ENCODE data around the gene OR2T27.
"Not testable (repeated sequence)": the region's sequence is repeated elsewhere in the genome, so short reads cannot be mapped to it uniquely, and the experiment has no call there.

Gene OR2T27

DNA sequence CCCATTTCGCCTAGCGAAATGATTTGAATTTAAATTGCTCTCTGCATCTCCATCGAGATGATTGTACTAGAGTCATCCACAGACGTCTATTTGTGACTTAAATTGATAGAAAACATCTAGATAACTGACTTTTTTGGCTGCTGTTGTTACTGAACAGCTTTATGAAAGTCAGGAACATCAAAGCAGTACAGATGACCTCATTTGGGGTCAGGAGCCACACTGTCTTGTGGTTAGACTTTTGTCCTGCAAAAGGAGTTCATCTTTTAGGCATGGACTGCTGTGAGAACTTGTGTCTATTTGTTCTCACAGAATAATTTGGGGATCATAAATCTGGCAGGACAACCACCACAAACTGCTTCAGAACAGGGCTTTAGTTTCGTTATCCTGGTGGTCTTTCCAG lies 15.7 kb downstream of the OR2T27 start:
- DNase-seq: not testable (repeated sequence)

DNA sequence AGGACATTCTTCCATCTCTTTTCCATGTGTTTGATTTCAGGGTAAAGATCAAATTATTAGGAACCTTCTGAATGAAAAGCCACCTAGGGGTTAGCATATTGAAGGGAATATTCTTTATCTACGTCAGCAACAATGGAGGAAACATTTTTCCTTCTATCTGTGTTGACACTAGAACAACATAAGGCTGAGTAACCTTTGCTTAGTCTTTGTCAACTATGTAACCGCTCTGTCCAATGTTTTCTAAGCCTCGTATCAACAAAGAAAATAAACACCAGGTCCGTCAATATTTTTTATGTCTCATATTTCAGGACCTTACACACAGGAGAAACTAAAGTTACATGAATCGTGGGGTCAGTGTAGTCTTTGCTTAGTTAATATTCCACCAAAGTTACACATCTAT lies 18.7 kb downstream of the OR2T27 start:
- DNase-seq: not testable (repeated sequence)

DNA sequence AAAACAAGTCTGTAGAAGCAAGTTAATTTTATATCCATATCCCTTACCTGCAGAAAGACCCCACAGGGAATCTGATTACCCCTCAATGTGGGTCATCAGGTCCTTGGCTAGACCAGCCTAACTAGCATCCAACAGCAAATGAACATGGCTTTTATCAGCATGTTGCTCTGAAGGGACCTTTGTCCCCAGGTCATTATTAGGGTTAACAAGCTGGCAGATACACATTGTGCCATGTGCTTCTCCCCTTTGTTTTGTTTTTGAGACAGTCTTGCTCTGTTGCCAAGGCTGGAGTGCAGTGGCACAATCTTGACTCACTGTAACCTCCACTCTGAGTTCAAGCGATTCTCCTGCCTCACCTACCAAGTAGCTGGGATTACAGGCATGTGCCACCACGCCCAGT lies 20.3 kb downstream of the OR2T27 start, which contains the start of gene OR2T11:
TSS of gene OR2T11 (minus strand) at position 101 of the 400 bp plus-strand sequence. CDS start 7,963 bp downstream, outside the sequence.
- DNase-seq: not testable (repeated sequence)

DNA sequence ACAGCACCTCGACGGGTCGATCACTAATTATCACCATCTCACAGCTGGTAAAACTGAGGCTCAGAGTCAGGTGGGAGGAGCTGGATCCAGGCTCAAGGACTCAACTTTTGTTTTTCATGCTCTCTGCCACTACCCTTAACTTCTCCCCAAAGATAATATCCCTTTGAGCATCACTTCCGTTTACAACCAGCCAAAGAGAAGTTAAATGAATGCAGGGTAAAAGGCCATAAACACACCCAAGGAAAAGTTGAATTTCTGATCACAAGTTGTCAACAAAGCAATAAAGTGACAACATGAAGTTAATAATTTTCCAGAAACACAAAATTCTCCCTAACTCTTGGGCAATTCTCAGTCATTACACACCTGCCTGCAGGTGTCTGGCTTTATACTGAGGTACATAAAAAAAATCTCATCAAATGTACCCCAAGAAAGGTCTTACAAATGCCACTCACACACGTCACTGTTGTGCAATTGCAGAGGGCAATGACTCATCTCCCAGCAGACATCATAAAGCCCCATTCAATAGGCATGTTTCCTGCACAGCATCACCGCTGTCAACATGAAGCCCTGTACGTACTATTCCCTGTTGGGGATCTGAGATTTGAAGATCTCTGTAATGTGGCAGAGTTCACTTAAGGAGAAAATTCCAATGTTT lies 23.8 kb downstream of the OR2T27 start:
- no peak for DNase-seq

DNA sequence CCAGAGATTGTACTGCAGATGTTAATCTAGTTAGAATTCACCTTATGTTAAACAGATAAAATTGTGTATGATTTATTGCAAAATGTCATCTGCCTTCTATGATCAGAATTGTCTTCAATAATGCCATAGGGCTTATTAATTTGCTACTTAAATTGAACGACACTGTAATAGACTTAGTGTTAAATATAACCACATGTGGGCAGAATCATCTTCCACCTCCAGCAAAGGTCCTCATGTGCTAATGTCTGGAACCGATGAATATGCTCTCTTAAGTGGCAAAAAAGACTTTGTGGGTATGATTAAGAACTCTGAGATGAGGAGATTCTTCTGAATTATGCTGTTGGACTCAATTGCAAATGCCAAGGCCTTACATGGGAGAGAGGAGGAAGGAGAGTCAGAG lies 24.8 kb downstream of the OR2T27 start:
- no peak for DNase-seq

DNA sequence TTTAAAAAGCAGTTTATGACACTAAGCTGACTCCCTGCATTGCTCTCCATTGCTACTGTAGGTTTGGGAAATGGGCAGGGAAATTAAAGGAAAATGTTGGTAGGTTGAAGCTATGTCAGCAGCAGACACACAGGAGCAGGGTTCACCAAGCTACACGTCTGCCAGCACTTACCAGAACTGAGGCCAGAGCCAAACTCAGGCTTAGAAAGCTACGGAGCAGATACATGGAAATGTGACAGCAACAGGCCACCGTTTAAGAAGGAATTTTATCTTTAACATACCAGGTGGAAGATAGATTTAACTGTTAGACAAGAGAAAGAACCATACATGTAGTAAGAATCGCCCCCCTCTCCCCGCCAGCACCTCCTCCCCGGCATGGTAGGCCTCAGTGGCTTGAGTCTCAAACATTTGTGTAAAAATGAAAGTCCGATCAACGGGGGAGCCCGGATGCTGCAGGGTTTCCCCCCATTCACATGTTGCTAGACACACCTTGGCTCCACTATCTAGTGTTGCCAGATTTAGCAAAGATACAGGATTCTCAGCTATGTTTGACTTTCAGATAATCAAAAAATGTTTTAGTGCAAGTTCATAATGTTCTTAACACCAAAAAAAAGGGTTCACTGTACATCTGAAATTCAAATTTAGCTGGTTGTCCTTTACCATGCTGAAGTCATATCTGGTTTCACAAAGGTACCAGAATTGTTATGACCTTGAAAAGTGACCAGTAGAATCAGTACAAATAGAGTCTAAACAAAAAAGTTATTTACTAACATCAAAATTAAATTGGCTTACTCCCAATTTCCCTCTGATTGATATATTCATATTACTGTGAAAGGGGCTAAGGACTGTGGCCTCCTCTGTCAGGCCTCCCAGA lies 27.1 kb downstream of the OR2T27 start:
- no peak for DNase-seq

DNA sequence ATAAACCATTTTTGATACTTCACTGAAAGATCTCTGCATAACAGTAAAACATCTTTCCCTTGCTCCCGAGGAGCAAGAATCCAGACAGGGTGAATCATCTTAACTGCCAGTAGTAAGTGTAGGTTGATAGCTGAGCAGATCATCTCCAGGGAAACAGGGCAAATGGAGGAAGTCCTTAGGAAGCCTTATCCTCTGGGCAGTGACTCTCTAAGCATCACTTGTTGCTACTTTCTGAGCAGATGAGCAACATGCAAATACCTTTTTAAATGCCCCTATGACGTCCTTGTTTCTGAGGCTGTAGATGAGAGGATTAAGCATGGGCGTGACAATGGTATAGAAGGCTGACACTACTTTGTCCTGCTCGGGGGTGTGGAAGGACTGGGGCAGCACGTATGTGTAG lies 29.4 kb downstream of the OR2T27 start:
- DNase-seq: no peak

DNA sequence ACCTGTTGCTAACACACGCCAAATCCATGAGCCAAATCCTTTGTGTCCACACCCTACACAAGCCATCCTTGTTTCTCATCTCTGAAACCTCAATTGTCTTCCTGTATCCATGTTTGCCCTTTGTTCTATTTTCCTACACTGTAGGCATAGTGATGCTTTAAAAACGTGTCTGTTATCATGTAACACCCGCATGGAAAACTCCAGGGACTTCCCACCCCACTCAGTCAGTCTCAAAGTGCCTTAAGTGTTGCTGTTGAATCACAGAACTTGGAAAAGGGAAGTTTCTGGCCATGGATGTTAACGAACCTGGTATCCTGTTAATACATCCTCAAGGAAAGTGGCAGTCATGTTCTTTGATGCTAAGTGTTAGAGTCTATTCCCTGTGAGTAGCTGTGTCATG lies 30.2 kb downstream of the OR2T27 start:
- no peak for DNase-seq

DNA sequence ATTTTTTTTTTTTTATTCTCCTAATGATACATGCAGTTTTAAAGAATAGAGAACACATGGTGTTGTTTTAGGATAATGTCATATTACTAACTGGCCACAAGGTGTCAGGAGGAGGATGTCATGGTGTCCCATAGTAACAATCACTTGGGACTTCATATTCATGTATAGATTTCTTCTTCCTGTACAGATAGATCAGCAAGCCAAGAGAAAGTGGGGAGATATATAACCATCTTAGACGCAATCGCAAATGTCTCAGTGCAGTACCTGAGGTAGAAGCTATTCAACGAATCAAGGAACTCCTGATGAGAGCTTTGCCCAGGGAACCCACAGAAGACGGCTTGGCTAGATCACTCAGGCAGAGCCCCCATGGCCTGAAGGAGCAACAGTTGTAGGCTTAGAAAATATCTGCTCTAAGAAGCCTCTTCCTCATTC lies 32.7 kb downstream of the OR2T27 start:
- DNase-seq: peak; percentile 47

DNA sequence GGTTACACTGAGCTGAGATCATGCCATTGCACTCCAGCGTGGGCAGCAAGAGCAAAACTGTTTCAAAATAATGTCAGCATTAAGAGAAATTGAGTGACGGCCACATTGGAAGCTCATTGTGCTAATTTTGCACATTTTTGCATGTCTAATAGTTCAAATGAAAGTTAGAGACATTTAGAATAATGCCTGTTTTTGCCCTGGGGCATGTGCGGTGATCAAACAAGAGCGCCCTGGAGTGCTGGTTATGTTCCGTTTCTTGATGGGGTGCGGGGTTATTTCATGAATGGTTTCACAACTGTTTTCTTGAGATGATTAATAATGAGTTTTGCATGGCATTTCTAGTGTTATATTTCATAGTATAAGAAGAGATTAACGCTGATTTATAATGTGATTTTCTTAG lies 33.6 kb downstream of the OR2T27 start:
- DNase-seq: no peak

DNA sequence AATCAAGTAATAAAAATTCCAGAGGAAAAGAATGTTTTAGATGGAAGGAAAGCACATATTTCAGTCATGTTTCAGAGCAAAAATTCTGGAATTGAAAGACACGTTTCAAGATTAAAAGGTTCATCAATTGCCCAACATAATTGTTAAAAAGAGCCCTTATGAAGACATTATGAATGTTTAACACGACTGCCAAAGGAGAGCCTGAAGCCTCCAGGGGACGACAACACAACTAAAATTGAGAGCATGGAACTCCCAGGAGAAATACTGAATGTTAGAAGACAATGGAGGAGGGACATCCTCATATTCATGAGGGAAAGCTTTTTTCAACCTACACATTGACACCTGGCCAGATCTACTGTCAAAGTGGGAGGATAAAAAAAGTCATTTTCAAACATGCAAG lies 36.5 kb downstream of the OR2T27 start:
- DNase-seq: peak; percentile 19

DNA sequence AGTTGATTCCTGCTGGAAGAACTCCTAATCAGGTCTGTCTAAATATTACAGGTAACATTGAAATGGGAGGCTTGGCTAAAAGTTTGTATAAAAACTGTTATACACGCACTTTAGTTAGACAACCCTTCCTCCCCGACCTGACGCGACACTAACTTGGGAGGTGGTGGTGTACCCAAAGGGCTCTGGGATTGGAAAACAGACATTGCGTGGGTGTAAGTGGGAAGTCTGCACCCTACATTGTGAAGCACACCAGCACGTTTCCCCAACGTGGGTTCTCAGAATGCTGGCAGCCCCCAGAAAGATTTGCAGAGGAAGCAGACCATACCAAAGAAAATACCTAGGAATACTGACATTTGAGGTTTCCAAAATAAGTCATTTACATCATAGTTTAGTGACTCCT lies 37.2 kb downstream of the OR2T27 start:
- no peak for DNase-seq

DNA sequence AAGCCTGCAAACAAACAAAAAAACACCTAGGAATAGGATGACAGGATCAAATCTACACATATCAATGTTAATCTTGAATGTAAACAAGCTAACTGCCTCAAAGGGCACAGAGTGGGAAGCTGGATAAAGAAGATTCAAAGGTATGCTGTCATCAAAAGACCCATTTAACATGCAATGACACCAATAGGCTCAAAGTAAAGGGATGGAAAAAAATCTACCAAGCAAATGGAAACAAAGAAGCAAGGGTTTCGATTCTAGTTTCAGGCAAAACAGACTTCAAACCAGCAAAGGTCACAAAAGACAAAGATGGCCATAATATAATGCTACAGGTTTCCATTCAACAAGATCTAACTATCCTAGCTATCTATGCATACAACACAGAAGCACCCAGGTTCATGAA lies 41.6 kb downstream of the OR2T27 start:
- no peak for DNase-seq

DNA sequence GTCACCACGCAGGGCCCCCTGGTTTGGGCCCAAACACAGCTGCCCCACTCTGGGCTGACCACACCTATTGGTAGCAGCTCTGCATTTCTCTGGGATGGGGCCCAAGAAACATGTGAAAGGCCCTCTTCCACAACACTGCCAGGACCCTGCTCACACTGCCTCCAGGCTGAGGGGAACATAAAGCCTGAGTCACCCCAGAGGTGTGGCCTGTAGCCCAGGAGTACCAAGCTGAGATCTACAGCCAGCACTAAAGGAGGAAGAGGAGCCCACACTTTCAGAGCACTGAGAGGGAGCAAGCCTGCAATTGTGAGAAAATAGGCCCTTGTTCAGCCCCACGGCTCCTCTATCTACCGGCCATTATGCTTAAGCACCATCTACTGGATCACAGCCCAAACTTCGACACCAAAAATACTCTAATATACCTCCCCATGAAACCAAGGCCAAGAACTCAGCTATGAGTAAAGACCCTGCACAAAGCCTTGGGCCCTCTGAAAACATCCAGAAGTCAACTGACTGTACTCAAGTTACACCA lies 43.4 kb downstream of the OR2T27 start:
- DNase-seq: no peak

DNA sequence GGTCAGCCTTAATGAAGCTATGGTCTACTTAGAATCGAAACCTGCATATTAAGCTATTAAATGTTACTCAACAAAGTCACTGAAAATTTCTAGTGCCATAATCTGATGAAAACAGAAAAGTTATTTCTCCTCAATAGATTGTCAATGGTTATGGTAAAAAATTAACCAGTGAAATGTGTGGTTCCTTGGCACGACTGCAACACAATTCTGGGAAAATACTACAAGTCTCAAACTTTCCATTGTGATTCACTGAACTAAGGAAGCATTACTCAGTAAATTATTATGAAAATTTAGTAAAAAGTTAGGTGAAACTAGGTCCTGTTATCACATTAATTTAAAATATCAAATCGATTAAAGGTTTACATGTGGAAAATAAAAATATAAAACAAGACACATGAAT lies 45.0 kb downstream of the OR2T27 start:
- no peak for DNase-seq

Measured in NCI-H1436 treated with DMSO at 0.1 percent for 48 hours (cell line).